ENCODE results near the gene PAPSS2.
A peak's percentile ranks its signal among the peaks of the same experiment; 100 is the strongest.

PAPSS2 gene

DNA sequence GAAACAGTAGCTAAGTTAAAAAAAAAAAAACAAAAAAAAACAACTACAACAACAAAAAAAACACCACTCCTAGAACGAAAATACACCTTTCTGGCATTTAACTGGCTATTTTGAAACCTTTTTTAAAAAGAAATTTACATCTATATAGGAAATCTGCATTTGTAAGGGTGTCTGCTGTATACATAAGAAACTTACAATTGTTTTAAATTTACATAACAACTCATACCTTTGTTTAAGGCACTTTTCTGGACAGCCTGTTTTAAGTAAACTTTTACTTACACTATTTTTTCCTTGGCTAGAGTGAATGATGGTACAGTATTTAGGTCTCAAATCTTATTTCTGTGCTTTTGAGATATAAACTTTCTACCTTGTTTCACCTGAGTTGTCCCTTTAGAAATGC, 34.0 kb upstream of the PAPSS2 start:
- H3K27ac ChIP-seq (ENCODE audit: low read length), result peak overlapping the region; percentile 92
- no peaks in the 10 kb centered on the region for H3K27me3 ChIP-seq (ENCODE audit: control insufficient read depth, insufficient read depth, low read length)
- H3K36me3 ChIP-seq (ENCODE audit: control insufficient read depth, low read depth, low read length), result no peaks in the 10 kb centered on the region
- H3K4me1 ChIP-seq (ENCODE audit: control insufficient read depth, low read depth, low read length), result peaks cover 56% of the 10 kb centered on the region
- H3K4me3 ChIP-seq (ENCODE audit: low read length), result peak overlapping the region; percentile 19
- peak overlapping the region; percentile 57 for H3K9ac ChIP-seq (ENCODE audit: low read length)
- H3K9me3 ChIP-seq (ENCODE audit: control insufficient read depth, low read depth, low read length), result no peaks in the 10 kb centered on the region

DNA sequence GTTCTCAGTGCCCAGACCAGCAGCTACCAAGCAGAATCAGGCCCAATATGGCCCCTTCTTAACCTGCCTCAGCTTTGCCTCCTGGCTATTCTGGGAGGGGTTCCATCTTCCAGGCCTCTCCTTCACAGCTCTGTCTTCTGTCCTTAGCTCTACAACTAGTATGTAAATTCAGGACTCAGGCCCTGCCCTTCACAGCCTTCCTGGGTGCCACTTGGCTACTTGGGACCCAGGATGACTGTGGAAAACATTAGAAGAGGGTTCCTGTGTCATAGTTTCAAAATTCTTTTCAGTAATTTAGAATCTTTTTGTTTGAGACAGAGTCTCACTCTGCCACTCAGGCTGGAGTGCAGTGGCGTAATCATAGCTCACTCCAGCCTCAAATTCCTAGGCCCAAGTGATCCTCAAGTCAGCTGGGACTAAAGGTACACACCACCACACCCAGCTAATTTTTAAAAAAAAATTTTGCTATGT, 33.2 kb upstream of the PAPSS2 start:
- Histone ChIP-seq H3K36me3 (ENCODE audit: control insufficient read depth, low read depth, low read length) (no peaks in the 10 kb centered on the region), H3K9ac (ENCODE audit: low read length) (peak overlapping the region; percentile 11), H3K27ac (ENCODE audit: low read length) (peak overlapping the region; percentile 92), H3K4me1 (ENCODE audit: control insufficient read depth, low read depth, low read length) (peaks cover 52% of the 10 kb centered on the region), H3K27me3 (ENCODE audit: control insufficient read depth, insufficient read depth, low read length) (no peaks in the 10 kb centered on the region), H3K4me3 (ENCODE audit: low read length) (peak overlapping the region; percentile 19), H3K9me3 (ENCODE audit: control insufficient read depth, low read depth, low read length) (no peaks in the 10 kb centered on the region)

GRCh38 chr10:87630171-87630570, 29.5 kb upstream of the PAPSS2 start:
- H3K27ac ChIP-seq (ENCODE audit: low read length), result no peak overlapping the region
- no peaks in the 10 kb centered on the region for H3K27me3 ChIP-seq (ENCODE audit: control insufficient read depth, insufficient read depth, low read length)
- peaks cover 4% of the 10 kb centered on the region for H3K9me3 ChIP-seq (ENCODE audit: control insufficient read depth, low read depth, low read length)
- H3K36me3 ChIP-seq (ENCODE audit: control insufficient read depth, low read depth, low read length), result no peaks in the 10 kb centered on the region
- no peak overlapping the region for H3K9ac ChIP-seq (ENCODE audit: low read length)
- no peak overlapping the region for H3K4me3 ChIP-seq (ENCODE audit: low read length)
- peaks cover 27% of the 10 kb centered on the region for H3K4me1 ChIP-seq (ENCODE audit: control insufficient read depth, low read depth, low read length)

DNA sequence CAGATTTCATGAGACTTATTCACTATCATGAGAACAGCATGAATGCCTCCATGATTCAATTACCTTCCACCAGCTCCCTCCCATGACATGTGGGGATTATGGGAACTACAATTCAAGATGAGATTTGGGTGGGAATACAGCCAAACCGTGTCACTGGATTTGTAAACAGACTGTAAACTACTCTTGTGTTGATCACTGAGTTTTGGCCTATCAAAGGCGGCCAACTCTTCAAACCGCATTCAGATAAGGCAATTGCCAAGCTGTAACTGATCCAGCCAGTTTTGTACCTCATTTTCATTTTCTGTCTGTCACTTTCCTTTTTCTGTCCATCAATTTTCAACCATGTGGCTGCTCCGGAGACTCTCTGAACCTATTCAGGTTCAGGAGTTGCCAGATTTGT, 27.2 kb upstream of the PAPSS2 start:
- no peaks in the 10 kb centered on the region for H3K36me3 ChIP-seq (ENCODE audit: control insufficient read depth, low read depth, low read length)
- peaks cover 11% of the 10 kb centered on the region for H3K4me1 ChIP-seq (ENCODE audit: control insufficient read depth, low read depth, low read length)
- peaks cover 4% of the 10 kb centered on the region for H3K9me3 ChIP-seq (ENCODE audit: control insufficient read depth, low read depth, low read length)
- no peak overlapping the region for H3K27ac ChIP-seq (ENCODE audit: low read length)
- no peak overlapping the region for H3K9ac ChIP-seq (ENCODE audit: low read length)
- no peaks in the 10 kb centered on the region for H3K27me3 ChIP-seq (ENCODE audit: control insufficient read depth, insufficient read depth, low read length)
- H3K4me3 ChIP-seq (ENCODE audit: low read length), result no peak overlapping the region

DNA sequence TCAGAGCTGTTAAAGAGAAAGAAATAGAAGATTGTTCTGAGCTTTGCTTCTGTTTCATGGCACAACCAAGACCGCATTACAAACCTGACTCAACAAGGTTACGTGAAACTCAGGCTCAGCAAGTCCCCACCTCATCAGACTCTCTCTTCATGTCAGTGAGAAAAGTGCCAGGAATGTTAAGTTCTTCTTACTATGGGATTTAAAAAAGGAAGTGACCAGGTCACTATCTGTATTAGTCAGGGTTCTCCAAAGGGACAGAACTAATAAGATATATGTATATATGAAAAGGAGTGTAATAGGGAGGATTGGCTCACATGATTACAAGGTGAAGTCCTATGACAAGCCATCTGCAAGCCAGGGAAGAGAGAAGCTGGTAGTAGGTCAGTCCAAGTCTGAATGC, 25.4 kb upstream of the PAPSS2 start:
- Histone ChIP-seq H3K9ac (ENCODE audit: low read length) (no peak overlapping the region), H3K27me3 (ENCODE audit: control insufficient read depth, insufficient read depth, low read length) (no peaks in the 10 kb centered on the region), H3K4me1 (ENCODE audit: control insufficient read depth, low read depth, low read length) (no peaks in the 10 kb centered on the region), H3K9me3 (ENCODE audit: control insufficient read depth, low read depth, low read length) (peaks cover 4% of the 10 kb centered on the region), H3K27ac (ENCODE audit: low read length) (no peak overlapping the region), H3K4me3 (ENCODE audit: low read length) (no peak overlapping the region), H3K36me3 (ENCODE audit: control insufficient read depth, low read depth, low read length) (no peaks in the 10 kb centered on the region)

DNA sequence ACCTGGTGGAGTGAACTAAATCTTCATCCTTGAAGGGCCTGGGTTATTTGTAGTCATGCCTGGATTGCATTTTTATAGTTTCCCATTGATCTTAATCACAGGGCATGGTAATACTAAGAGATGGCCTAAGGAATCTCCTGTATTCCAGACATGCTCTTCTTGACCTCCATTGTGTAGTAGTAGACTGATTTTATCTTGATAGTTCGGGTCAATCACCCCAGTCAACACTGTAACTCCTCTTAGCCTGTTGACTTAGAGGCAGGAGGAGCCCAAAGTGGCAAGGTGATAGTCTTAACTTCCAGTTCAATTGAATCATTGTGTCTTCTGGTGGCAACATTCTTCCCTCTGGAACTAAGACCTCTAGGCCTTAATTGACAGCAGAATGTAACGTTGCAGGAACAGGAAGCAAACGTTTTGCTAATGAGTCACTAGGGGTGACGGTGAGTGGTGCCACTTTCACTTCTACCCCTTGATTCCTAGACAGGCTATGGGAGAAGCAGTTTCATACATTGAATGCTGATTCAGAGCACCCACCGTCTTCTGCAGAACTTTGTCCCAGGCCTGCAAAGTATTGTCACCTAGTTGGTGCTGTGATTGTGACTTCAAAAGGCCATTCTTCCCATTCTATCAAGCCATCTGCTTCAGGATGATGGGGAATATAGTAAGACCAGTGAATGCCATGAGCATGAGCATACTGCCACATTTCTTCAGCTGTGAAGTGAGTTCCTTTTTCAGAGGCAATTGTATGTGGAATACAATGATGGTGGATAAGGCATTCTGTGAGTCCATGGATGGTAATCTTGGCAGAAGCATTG, 24.0 kb upstream of the PAPSS2 start:
- no peak overlapping the region for H3K27ac ChIP-seq (ENCODE audit: low read length)
- H3K4me3 ChIP-seq (ENCODE audit: low read length), result no peak overlapping the region
- no peak overlapping the region for H3K9ac ChIP-seq (ENCODE audit: low read length)
- H3K9me3 ChIP-seq (ENCODE audit: control insufficient read depth, low read depth, low read length), result peaks cover 4% of the 10 kb centered on the region
- H3K36me3 ChIP-seq (ENCODE audit: control insufficient read depth, low read depth, low read length), result no peaks in the 10 kb centered on the region
- H3K27me3 ChIP-seq (ENCODE audit: control insufficient read depth, insufficient read depth, low read length), result no peaks in the 10 kb centered on the region
- no peaks in the 10 kb centered on the region for H3K4me1 ChIP-seq (ENCODE audit: control insufficient read depth, low read depth, low read length)

- Histone ChIP-seq H3K27ac (ENCODE audit: low read length) (no peak overlapping the region), H3K27me3 (ENCODE audit: control insufficient read depth, insufficient read depth, low read length) (no peaks in the 10 kb centered on the region)
Observed at GRCh38 chr10:87636313-87636915, 23.3 kb upstream of the PAPSS2 start.

GRCh38 chr10:87639493-87639892, 20.2 kb upstream of the PAPSS2 start:
- Histone ChIP-seq H3K27ac (ENCODE audit: low read length) (no peak overlapping the region), H3K4me3 (ENCODE audit: low read length) (no peak overlapping the region), H3K4me1 (ENCODE audit: control insufficient read depth, low read depth, low read length) (no peaks in the 10 kb centered on the region), H3K27me3 (ENCODE audit: control insufficient read depth, insufficient read depth, low read length) (no peaks in the 10 kb centered on the region), H3K9ac (ENCODE audit: low read length) (no peak overlapping the region), H3K36me3 (ENCODE audit: control insufficient read depth, low read depth, low read length) (no peaks in the 10 kb centered on the region), H3K9me3 (ENCODE audit: control insufficient read depth, low read depth, low read length) (no peaks in the 10 kb centered on the region)

More at GRCh38 chr10:87636313-87636915, 23.3 kb upstream of the PAPSS2 start:
- Histone ChIP-seq H3K4me1 (ENCODE audit: control insufficient read depth, low read depth, low read length) (no peaks in the 10 kb centered on the region), H3K9me3 (ENCODE audit: control insufficient read depth, low read depth, low read length) (peaks cover 4% of the 10 kb centered on the region), H3K9ac (ENCODE audit: low read length) (no peak overlapping the region), H3K36me3 (ENCODE audit: control insufficient read depth, low read depth, low read length) (no peaks in the 10 kb centered on the region), H3K4me3 (ENCODE audit: low read length) (no peak overlapping the region)

DNA sequence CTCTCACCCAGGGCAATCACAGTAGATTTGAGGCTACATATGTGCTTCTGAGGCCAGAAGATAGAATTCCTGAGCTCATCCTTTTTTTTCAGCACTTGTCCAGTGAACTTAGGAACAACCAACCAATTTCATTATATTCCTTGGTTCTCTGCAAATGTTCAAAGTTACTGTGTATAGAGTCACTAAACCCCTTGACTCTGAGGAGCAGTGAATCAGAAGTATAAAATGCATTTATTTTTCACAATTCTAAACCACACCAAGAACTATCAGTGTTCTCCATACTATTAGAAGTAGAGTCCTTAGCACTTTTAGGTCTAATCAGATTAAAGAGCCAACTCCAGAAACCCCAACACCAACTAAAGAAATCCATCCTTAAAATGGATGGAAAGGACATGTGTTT, 19.6 kb upstream of the PAPSS2 start:
- no peak overlapping the region for H3K4me3 ChIP-seq (ENCODE audit: low read length)
- no peaks in the 10 kb centered on the region for H3K27me3 ChIP-seq (ENCODE audit: control insufficient read depth, insufficient read depth, low read length)
- H3K4me1 ChIP-seq (ENCODE audit: control insufficient read depth, low read depth, low read length), result no peaks in the 10 kb centered on the region
- no peak overlapping the region for H3K9ac ChIP-seq (ENCODE audit: low read length)
- H3K27ac ChIP-seq (ENCODE audit: low read length), result no peak overlapping the region
- H3K36me3 ChIP-seq (ENCODE audit: control insufficient read depth, low read depth, low read length), result no peaks in the 10 kb centered on the region
- H3K9me3 ChIP-seq (ENCODE audit: control insufficient read depth, low read depth, low read length), result no peaks in the 10 kb centered on the region

- no peaks in the 10 kb centered on the region for H3K9me3 ChIP-seq (ENCODE audit: control insufficient read depth, low read depth, low read length)
- H3K36me3 ChIP-seq (ENCODE audit: control insufficient read depth, low read depth, low read length), result no peaks in the 10 kb centered on the region
- H3K4me1 ChIP-seq (ENCODE audit: control insufficient read depth, low read depth, low read length), result no peaks in the 10 kb centered on the region
- no peak overlapping the region for H3K4me3 ChIP-seq (ENCODE audit: low read length)
- H3K9ac ChIP-seq (ENCODE audit: low read length), result no peak overlapping the region
- no peaks in the 10 kb centered on the region for H3K27me3 ChIP-seq (ENCODE audit: control insufficient read depth, insufficient read depth, low read length)
- no peak overlapping the region for H3K27ac ChIP-seq (ENCODE audit: low read length)
Observed at GRCh38 chr10:87642486-87642885, 17.2 kb upstream of the PAPSS2 start.

DNA sequence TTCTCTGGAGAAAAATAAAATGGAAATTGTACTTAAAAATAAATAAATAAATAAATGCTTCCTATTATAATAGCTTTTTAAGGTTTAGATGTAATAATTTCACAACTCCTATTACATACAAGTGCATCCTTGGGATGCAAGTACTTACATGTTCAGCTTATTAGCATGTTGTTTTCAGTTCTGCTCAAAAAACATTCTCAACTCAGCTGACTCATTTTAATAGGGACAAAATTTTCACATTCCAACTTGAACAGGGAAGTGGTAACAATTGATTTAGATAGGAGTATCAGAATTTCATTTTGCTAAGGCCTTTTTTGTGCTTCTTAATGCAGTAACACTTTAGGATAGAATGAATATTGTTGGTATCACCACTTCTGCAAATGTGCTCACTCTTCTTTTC, 16.7 kb upstream of the PAPSS2 start:
- no peaks in the 10 kb centered on the region for H3K36me3 ChIP-seq (ENCODE audit: control insufficient read depth, low read depth, low read length)
- no peak overlapping the region for H3K4me3 ChIP-seq (ENCODE audit: low read length)
- no peaks in the 10 kb centered on the region for H3K4me1 ChIP-seq (ENCODE audit: control insufficient read depth, low read depth, low read length)
- no peak overlapping the region for H3K27ac ChIP-seq (ENCODE audit: low read length)
- no peak overlapping the region for H3K9ac ChIP-seq (ENCODE audit: low read length)
- H3K9me3 ChIP-seq (ENCODE audit: control insufficient read depth, low read depth, low read length), result no peaks in the 10 kb centered on the region
- H3K27me3 ChIP-seq (ENCODE audit: control insufficient read depth, insufficient read depth, low read length), result no peaks in the 10 kb centered on the region

GRCh38 chr10:87643920-87644319, 15.8 kb upstream of the PAPSS2 start:
- Histone ChIP-seq H3K9me3 (ENCODE audit: control insufficient read depth, low read depth, low read length) (no peaks in the 10 kb centered on the region), H3K27ac (ENCODE audit: low read length) (no peak overlapping the region), H3K4me1 (ENCODE audit: control insufficient read depth, low read depth, low read length) (no peaks in the 10 kb centered on the region), H3K4me3 (ENCODE audit: low read length) (no peak overlapping the region), H3K27me3 (ENCODE audit: control insufficient read depth, insufficient read depth, low read length) (no peaks in the 10 kb centered on the region), H3K9ac (ENCODE audit: low read length) (no peak overlapping the region), H3K36me3 (ENCODE audit: control insufficient read depth, low read depth, low read length) (no peaks in the 10 kb centered on the region)
